CD4-positive, alpha-beta T cell (primary cell): ENCODE data around the gene PLAC9. TPM values are rescaled to one million over a fixed set of nuclear protein-coding genes. Genes with fewer than 3 reads are reported as not detected.

ENCODE experiments used
- ATAC-seq: fragments of 200-7000 bp; cut with Tn5 transposase; one replicate; pipeline ENCODE4 v1.10.0; 2022; ENCODE audit warnings: mild to moderate bottlenecking; ENCODE audit not compliant: poor library complexity
- CTCF ChIA-PET: fragments of 350-600 bp; sonication (Branson Sonifier 250); formaldehyde crosslinking; loops from one replicate; lab custom pipeline; 2021; ENCODE audit warnings: antibody characterized with exemption, inconsistent platforms; lab: Charles Lee
- POLR2A ChIA-PET: fragments of 350-600 bp; sonication (Branson Sonifier 250); formaldehyde crosslinking; loops from one replicate; lab custom pipeline; 2021; ENCODE audit warnings: antibody characterized with exemption, inconsistent platforms; lab: Charles Lee
- DNase-seq, 14 experiments: peaks; one replicate each; pipeline ENCODE4 v3.0.0-alpha.2; 2013 to 2020; ENCODE audit warnings: mixed read lengths in 2 of 14
- H3K27ac ChIP-seq, 2 donors: one replicate each; pipeline versions ENCODE4 v1.5.1 to v1.7.0; 2013; ENCODE audit warnings: low read length in 2 of 2, low read depth in 1 of 2, mild to moderate bottlenecking in 1 of 2
- H3K27me3 ChIP-seq, 2 experiments: 1 replicate in 1 of 2; 2 replicates in 1 of 2; pipeline versions ENCODE4 v1.6.1 to v1.7.0; 2013; ENCODE audit warnings: low read length in 2 of 2, control low read depth in 1 of 2, mild to moderate bottlenecking in 1 of 2, moderate library complexity in 1 of 2; ENCODE audit not compliant: insufficient read depth in 2 of 2, control insufficient read depth in 1 of 2
- H3K36me3 ChIP-seq: one replicate; pipeline ENCODE4 v1.6.1; 2013; ENCODE audit warnings: low read length, control low read depth; ENCODE audit not compliant: insufficient read depth
- H3K4me1 ChIP-seq: one replicate; pipeline ENCODE4 v1.6.1; 2013; ENCODE audit warnings: low read length, control low read depth; ENCODE audit not compliant: insufficient read depth
- H3K4me3 ChIP-seq: one replicate; pipeline ENCODE4 v1.5.1; 2013; ENCODE audit warnings: mild to moderate bottlenecking, low read length, moderate library complexity
- H3K9me3 ChIP-seq, 2 experiments: 1 replicate in 1 of 2; 2 replicates in 1 of 2; pipeline versions ENCODE4 v1.6.1 to v1.7.0; 2013; ENCODE audit warnings: low read length in 2 of 2, mild to moderate bottlenecking in 2 of 2, control low read depth in 1 of 2, moderate library complexity in 1 of 2; ENCODE audit not compliant: control insufficient read depth in 1 of 2, insufficient read depth in 1 of 2
- H3K27ac Mint-ChIP-seq: one replicate; pipeline ENCODE4 v1.8.0; 2020; ENCODE audit warnings: mixed read lengths
- H3K27me3 Mint-ChIP-seq: one replicate; pipeline ENCODE4 v1.8.0; 2021; ENCODE audit warnings: mixed read lengths
- H3K36me3 Mint-ChIP-seq: one replicate; pipeline ENCODE4 v1.8.0; 2021; ENCODE audit warnings: low read depth, mixed read lengths
- H3K4me1 Mint-ChIP-seq: one replicate; pipeline ENCODE4 v1.8.0; 2021; ENCODE audit warnings: low read depth, mixed read lengths
- H3K4me3 Mint-ChIP-seq: one replicate; pipeline ENCODE4 v1.8.0; 2020; ENCODE audit warnings: mild to moderate bottlenecking, mixed read lengths
- H3K9me3 Mint-ChIP-seq: one replicate; pipeline ENCODE4 v1.8.0; 2020; ENCODE audit warnings: mixed read lengths
- CTCF ChIP-seq: fragments of 200-600 bp; IDR thresholded peaks from one replicate; pipeline ENCODE4 v1.8.0; 2022; ENCODE audit warnings: antibody characterized with exemption, mild to moderate bottlenecking
- intact Hi-C, 2 experiments: fragments of 100-400 bp; cut with DNase I in 1 of 2; cut with micrococcal nuclease in 1 of 2; formaldehyde crosslinking; loops; one replicate each; pipeline versions ENCODE4 v1.15.1 to v1.9.0; 2023 to 2025; cut with DNase I, micrococcal nuclease
- total RNA-seq, 174 experiments: library from RNA in 2 of 174; stranded (reverse) in 2 of 174; gene quantifications; one replicate each; pipeline ENCODE4 v1.2.3 and lab custom pipeline; 2021 to 2026

The PLAC9 gene
- total RNA-seq, 2 experiments from 2014 or later: not detected

DNA sequence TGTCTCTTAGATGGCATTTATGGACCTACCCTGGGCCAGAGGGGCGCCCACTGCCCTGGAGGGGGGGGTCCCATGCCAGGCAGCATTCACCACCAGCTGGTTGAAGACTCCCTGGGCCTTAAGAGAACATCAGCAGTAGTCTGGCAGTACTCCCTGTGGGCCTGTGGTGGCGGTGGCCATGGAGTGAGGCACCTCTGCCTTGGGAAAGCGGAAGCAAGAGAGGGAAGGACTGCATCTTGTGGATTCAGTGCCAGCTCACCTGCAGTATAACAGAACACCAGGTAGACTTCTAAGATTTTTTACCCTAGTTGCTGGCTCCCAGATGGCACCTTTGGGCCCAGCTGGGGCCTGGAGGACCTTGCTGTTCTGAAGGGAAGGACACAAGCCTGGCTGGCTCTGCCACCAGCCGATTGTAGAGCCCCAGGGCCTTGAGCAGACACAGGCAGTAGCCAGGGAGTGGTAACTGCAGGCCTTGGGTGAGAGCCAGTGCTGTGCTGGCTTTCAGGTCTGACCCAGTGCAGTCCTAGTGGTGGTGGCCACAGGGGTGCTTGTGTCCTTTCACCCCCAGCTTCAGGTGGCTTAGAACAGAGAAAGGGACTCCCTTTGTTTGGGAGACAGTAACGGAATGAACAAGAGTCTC, 15.8 kb downstream of the PLAC9 start:
- peaks cover 4% of the 10 kb centered on the region for H3K9me3 Mint-ChIP-seq
- POLR2A ChIA-PET: interaction anchor here (1.1 kb wide), 1 partner anchor 40 kb away, joined by 8 read pairs; no protein-coding TSS in a partner anchor

GRCh38 chr10:80149123-80149522, 16.6 kb downstream of the PLAC9 start:
- no peak for DNase-seq
- ChIA-PET POLR2A (interaction anchor here (1.1 kb wide), 1 partner anchor 39 kb away, joined by 8 read pairs; no protein-coding TSS in a partner anchor), CTCF (no interaction called here)
- H3K4me1 Mint-ChIP-seq: peaks cover 27% of the 10 kb centered on the region
- H3K9me3 Mint-ChIP-seq: peaks cover 4% of the 10 kb centered on the region
- H3K27ac Mint-ChIP-seq: peak overlapping the region; percentile 37
- H3K27ac ChIP-seq: no peak overlapping the region
- intact Hi-C loops: loop anchor here in 1 of 2 experiments (5.0 kb wide), 1 partner anchor 58 kb away; the partner anchor contains the start of gene ANXA11
- peaks cover 66% of the 10 kb centered on the region for H3K36me3 Mint-ChIP-seq
- no peak for TF ChIP-seq CTCF
- H3K4me3 ChIP-seq: no peak overlapping the region
- H3K36me3 ChIP-seq: peaks cover 41% of the 10 kb centered on the region
- H3K4me1 ChIP-seq: peaks cover 10% of the 10 kb centered on the region
- no peak for ATAC-seq
- no peaks in the 10 kb centered on the region for H3K27me3 Mint-ChIP-seq
- peaks cover 0 to 10% of the 10 kb centered on the region in 2 experiments for H3K9me3 ChIP-seq
- no peaks in the 10 kb centered on the region for H3K27me3 ChIP-seq
- no peak overlapping the region for H3K4me3 Mint-ChIP-seq

More for the DNA sequence above, 15.8 kb downstream of the PLAC9 start:
- Histone ChIP-seq H3K27ac (no peak overlapping the region), H3K4me3 (no peak overlapping the region), H3K36me3 (peaks cover 34% of the 10 kb centered on the region), H3K9me3 (peaks cover 0 to 10% of the 10 kb centered on the region in 2 experiments), H3K27me3 (no peaks in the 10 kb centered on the region), H3K4me1 (peaks cover 17% of the 10 kb centered on the region)
- CTCF ChIA-PET: no interaction called here
- H3K36me3 Mint-ChIP-seq: peaks cover 58% of the 10 kb centered on the region
- no peaks in the 10 kb centered on the region for H3K27me3 Mint-ChIP-seq
- H3K4me3 Mint-ChIP-seq: no peak overlapping the region
- ATAC-seq: no peak
- DNase-seq: no peak
- peaks cover 33% of the 10 kb centered on the region for H3K4me1 Mint-ChIP-seq
- TF ChIP-seq CTCF: no peak
- peak overlapping the region; percentile 65 for H3K27ac Mint-ChIP-seq
- intact Hi-C loops: loop anchor here in 1 of 2 experiments (5.0 kb wide), 1 partner anchor 59 kb away; the partner anchor contains the start of gene ANXA11

DNA sequence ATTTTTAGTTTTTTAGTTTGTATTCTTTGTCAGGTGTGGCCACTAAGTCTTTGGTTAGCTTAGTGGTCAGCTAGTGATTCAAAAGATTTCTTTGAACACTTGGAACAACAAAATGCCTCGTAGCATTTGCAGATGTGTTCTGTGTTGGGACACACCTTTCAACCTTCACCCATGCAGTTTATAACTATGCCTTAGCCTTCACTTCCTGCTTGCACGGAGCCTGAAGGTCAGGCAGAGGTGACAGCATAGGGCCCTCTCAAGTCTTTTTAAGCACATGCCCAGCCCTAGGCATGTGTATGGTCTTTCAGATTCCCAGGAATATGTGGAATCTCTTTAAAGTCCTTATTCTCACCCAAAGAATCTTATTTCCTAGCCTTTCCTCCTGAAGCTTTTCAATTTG, 17.6 kb downstream of the PLAC9 start:
- ATAC-seq: peak; percentile 19
- intact Hi-C loops: no loop called here
- peaks cover 17% of the 10 kb centered on the region for H3K4me1 Mint-ChIP-seq
- peak overlapping the region in 1 of 2 donors; percentile 0 for H3K27ac ChIP-seq
- peaks cover 77% of the 10 kb centered on the region for H3K36me3 Mint-ChIP-seq
- no peak overlapping the region for H3K4me3 ChIP-seq
- no peaks in the 10 kb centered on the region for H3K27me3 Mint-ChIP-seq
- peaks cover 0 to 10% of the 10 kb centered on the region in 2 experiments for H3K9me3 ChIP-seq
- H3K36me3 ChIP-seq: peaks cover 51% of the 10 kb centered on the region
- no peak overlapping the region for H3K4me3 Mint-ChIP-seq
- no peaks in the 10 kb centered on the region for H3K4me1 ChIP-seq
- ChIA-PET CTCF (interaction anchor here (1.4 to 1.7 kb wide), 2 partner anchors 27 to 73 kb away, joined by 3 to 4 read pairs; no protein-coding TSS in a partner anchor), POLR2A (interaction anchor here (2.1 kb wide), 1 partner anchor 38 kb away, joined by 8 read pairs; no protein-coding TSS in a partner anchor)
- no peaks in the 10 kb centered on the region for H3K27me3 ChIP-seq
- TF ChIP-seq CTCF: no peak
- H3K9me3 Mint-ChIP-seq: peaks cover 4% of the 10 kb centered on the region
- no peak for DNase-seq
- H3K27ac Mint-ChIP-seq: peak overlapping the region; percentile 57
